GM06990 (cell line): ENCODE measurements around the gene SYK.

ENCODE experiments used
- DNase-seq: peaks from one replicate; pipeline ENCODE4 v3.0.0-alpha.2; 2011; ENCODE audit not compliant: insufficient read length; ENCODE audit errors: extremely low read depth
- H3K27me3 ChIP-seq: replicated peaks from 2 replicates; pipeline ENCODE4 v1.6.0; 2011; ENCODE audit warnings: low read length; ENCODE audit not compliant: control insufficient read depth, insufficient read depth
- H3K36me3 ChIP-seq: 2 replicates; pipeline ENCODE4 v1.5.1; 2011; ENCODE audit warnings: low read length; ENCODE audit not compliant: control insufficient read depth, insufficient read depth
- H3K4me3 ChIP-seq: replicated peaks from 2 replicates; pipeline ENCODE4 v1.5.1; 2011; ENCODE audit warnings: low read depth, mild to moderate bottlenecking, control low read depth, low read length
- CTCF ChIP-seq: IDR thresholded peaks from 2 replicates; pipeline ENCODE4 v1.5.1; 2011; ENCODE audit warnings: low read length, control low read depth, mild to moderate bottlenecking, inconsistent platforms; ENCODE audit not compliant: insufficient read depth, poor library complexity, severe bottlenecking

SYK gene

GRCh38 chr9:90807006-90807405 lies 5.4 kb downstream of the SYK start:
- no peak for DNase-seq
- H3K36me3 ChIP-seq = no peaks in the 10 kb centered on the region
- TF ChIP-seq CTCF = no peak
- H3K27me3 ChIP-seq = no peaks in the 10 kb centered on the region
- H3K4me3 ChIP-seq = no peak overlapping the region

- Histone ChIP-seq H3K27me3 (no peaks in the 10 kb centered on the region), H3K36me3 (no peaks in the 10 kb centered on the region), H3K4me3 (no peak overlapping the region)
- no peak for TF ChIP-seq CTCF
- no peak for DNase-seq
Observed at GRCh38 chr9:90808398-90808797, 6.8 kb downstream of the SYK start.

DNA sequence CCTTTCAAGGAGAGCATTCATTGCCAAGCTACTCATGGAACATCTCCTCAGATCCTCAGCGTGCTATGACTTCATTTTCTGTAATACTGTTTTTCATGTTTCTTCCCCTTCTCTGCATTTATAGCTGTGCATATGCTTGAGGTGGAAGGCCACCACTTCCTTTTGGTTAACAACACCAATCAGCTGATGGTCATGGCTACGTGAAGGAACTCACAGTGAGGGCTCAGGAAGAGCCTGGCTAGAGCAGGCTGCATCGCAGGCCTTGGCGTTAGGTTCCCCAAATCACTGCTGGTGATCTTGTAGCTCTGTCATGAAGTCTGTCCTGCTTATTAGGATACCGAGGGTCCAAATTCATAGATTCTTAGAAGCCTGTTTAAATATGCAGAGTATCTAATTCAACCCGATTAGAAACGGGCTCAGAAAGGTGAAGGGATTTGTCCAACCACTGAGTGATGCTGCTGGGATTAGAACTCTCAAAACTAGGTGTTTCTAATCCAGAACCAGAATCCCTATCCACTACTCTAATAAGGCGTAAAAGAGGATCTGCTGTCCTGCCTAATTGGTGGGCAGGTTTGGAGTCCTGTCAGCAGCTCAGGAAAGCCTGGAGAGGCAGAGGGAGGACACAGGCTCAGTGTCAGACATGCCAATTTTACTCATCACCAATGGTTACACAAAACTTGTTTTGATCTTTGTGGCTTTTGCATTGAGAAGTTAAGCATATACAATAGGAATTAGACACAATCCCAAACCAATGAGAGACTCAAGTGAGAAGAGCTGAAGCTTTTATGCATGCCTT lies 7.5 kb downstream of the SYK start:
- TF ChIP-seq CTCF = no peak
- H3K36me3 ChIP-seq = no peaks in the 10 kb centered on the region
- H3K4me3 ChIP-seq = no peak overlapping the region
- DNase-seq = no peak
- no peaks in the 10 kb centered on the region for H3K27me3 ChIP-seq

GRCh38 chr9:90810691-90811090 lies 9.1 kb downstream of the SYK start:
- DNase-seq = no peak
- Histone ChIP-seq H3K36me3 (no peaks in the 10 kb centered on the region), H3K27me3 (no peaks in the 10 kb centered on the region), H3K4me3 (no peak overlapping the region)
- TF ChIP-seq CTCF = no peak

GRCh38 chr9:90813046-90813445 lies 11.4 kb downstream of the SYK start:
- Histone ChIP-seq H3K27me3 (no peaks in the 10 kb centered on the region), H3K4me3 (no peak overlapping the region), H3K36me3 (no peaks in the 10 kb centered on the region)
- no peak for DNase-seq
- TF ChIP-seq CTCF = no peak
